ENCODE measurements around the gene CERCAM.
A peak's percentile ranks its signal among the peaks of the same experiment; 100 is the strongest.

Gene CERCAM

DNA sequence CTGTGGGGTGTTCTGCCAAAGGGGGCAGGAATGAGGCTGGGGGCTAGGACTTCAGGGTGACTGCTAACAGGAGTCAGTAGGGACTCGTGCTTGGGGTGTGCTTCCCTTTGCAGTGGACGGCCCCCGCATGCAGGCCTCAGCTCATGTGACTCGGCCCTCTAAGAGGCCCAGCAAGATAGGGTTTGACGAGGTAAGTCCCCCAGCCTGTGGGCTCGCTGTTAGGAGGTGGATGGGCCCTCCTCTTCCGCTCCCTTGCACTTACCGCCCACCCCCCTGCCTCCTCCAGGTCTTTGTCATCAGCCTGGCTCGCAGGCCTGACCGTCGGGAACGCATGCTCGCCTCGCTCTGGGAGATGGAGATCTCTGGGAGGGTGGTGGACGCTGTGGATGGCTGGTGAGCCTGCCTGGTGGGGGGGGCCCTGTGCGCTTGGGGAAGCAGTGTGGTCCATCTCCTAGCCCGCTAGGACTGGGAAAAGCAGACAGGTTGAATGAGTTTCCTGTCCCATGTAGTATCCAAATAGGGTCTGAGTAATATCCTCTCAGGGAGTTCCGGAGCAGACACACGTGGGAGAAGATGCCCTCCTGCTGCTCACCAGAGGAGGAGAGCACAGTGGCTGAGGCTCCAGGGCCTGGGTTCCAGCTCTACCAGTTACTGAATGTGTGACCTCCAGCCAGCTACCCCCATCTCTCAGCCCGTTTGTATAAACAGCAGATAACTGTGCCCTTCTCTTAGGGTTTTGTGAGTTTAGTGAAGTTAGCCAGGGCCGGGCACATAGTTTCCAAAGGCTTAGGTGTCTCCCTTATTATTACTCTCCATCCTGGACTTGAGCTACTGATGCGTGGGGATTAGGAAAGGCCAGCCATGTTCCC is 8.2 kb downstream of the CERCAM start:
- H3K4me3 ChIP-seq (replicated peaks in 1 of 2; ENCODE audit: low read depth in 2 of 2, low read length in 2 of 2): no peak overlapping the region
- DNase-seq (ENCODE audit: low read depth in 2 of 2): peak; percentile 62 to 68
- TF ChIP-seq, protein P1, sequence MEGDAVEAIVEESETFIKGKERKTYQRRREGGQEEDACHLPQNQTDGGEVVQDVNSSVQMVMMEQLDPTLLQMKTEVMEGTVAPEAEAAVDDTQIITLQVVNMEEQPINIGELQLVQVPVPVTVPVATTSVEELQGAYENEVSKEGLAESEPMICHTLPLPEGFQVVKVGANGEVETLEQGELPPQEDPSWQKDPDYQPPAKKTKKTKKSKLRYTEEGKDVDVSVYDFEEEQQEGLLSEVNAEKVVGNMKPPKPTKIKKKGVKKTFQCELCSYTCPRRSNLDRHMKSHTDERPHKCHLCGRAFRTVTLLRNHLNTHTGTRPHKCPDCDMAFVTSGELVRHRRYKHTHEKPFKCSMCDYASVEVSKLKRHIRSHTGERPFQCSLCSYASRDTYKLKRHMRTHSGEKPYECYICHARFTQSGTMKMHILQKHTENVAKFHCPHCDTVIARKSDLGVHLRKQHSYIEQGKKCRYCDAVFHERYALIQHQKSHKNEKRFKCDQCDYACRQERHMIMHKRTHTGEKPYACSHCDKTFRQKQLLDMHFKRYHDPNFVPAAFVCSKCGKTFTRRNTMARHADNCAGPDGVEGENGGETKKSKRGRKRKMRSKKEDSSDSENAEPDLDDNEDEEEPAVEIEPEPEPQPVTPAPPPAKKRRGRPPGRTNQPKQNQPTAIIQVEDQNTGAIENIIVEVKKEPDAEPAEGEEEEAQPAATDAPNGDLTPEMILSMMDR (IDR thresholded peaks at IDR 0.05; ENCODE audit: low read depth, low read length): no peak

DNA sequence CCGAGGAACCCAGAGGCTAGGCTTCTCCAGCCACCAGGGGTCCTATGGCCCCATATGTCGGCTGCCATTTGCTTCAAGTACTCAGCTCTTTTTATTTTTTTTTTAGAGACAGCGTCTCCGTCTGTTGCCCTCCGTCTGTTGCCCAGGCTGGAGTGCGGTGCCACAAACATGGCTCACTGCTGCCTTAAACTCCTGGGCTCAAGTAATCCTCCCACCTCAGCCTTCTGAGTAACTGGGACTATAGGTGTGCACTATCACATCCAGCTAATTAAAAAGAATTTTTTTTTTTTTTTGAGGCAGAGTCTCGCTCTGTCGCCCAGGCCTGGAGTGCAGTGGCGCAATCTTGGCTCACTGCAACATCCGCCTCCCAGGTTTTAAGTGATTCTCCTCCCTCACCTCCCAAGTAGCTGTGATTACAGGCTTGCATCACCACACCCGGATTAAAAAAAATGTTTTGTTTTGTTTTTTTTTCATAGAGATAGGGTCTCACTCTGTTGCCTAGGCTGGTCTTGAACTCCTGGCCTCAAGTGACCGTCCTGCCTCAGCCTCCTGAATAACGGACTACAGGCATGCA is 8.9 kb downstream of the CERCAM start:
- TF ChIP-seq, protein P1 (IDR thresholded peaks at IDR 0.05; ENCODE audit: low read depth, low read length): no peak
- DNase-seq (ENCODE audit: low read depth in 2 of 2): no peak
- no peak overlapping the region for H3K4me3 ChIP-seq (replicated peaks in 1 of 2; ENCODE audit: low read depth in 2 of 2, low read length in 2 of 2)

DNA sequence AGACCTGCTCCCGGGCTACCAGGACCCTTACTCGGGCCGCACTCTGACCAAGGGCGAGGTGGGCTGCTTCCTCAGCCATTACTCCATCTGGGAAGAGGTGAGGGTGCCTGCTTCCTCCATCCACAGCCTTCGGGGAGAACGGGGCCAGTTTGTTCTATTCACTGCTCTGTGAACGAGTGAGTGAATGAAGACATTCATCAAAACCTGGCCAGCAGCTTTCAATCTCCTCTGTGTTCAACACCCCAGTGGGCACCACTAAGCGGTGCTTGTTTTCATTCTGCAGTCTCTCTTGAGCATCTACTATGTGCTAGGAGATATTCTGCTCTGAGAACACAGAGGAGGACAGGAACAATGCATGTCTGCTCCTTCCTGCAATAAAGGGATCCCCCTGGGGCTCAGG is 10.6 kb downstream of the CERCAM start:
- no peak for DNase-seq (ENCODE audit: low read depth in 2 of 2)
- H3K4me3 ChIP-seq (replicated peaks in 1 of 2; ENCODE audit: low read depth in 2 of 2, low read length in 2 of 2): no peak overlapping the region
- TF ChIP-seq, protein P1 (IDR thresholded peaks at IDR 0.05; ENCODE audit: low read depth, low read length): no peak

DNA sequence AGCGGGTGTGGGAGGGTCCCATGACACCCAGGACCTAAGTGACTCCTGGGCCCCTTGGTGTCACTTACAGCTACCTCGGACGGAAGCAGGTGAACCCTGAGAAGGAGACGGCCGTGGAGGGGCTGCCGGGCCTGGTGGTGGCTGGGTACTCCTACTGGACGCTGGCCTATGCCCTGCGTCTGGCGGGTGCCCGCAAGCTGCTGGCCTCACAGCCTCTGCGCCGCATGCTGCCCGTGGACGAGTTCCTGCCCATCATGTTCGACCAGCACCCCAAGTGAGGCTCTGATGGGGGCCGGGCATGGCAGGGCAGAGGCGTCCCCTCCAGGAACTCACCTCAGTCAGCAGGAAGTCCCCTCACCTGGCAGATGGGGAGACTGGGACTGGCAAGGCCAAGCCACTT is 13.7 kb downstream of the CERCAM start:
- TF ChIP-seq, protein P1 (IDR thresholded peaks at IDR 0.05; ENCODE audit: low read depth, low read length): no peak
- H3K4me3 ChIP-seq (replicated peaks in 1 of 2; ENCODE audit: low read depth in 2 of 2, low read length in 2 of 2): no peak overlapping the region
- no peak for DNase-seq (ENCODE audit: low read depth in 2 of 2)

DNA sequence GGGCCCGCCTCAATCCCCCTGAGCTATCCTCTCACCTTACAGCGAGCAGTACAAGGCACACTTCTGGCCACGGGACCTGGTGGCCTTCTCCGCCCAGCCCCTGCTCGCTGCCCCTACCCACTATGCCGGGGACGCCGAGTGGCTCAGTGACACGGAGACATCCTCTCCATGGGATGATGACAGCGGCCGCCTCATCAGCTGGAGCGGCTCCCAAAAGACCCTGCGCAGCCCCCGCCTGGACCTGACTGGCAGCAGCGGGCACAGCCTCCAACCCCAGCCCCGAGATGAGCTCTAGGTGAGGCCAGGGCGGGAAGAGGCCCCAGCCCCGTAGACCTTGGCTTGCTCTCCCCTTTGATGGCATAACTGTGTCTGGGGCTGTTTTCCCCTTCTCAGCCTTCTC is 15.0 kb downstream of the CERCAM start:
- no peak for DNase-seq (ENCODE audit: low read depth in 2 of 2)
- TF ChIP-seq, protein P1 (IDR thresholded peaks at IDR 0.05; ENCODE audit: low read depth, low read length): no peak
- H3K4me3 ChIP-seq (replicated peaks in 1 of 2; ENCODE audit: low read depth in 2 of 2, low read length in 2 of 2): no peak overlapping the region

DNA sequence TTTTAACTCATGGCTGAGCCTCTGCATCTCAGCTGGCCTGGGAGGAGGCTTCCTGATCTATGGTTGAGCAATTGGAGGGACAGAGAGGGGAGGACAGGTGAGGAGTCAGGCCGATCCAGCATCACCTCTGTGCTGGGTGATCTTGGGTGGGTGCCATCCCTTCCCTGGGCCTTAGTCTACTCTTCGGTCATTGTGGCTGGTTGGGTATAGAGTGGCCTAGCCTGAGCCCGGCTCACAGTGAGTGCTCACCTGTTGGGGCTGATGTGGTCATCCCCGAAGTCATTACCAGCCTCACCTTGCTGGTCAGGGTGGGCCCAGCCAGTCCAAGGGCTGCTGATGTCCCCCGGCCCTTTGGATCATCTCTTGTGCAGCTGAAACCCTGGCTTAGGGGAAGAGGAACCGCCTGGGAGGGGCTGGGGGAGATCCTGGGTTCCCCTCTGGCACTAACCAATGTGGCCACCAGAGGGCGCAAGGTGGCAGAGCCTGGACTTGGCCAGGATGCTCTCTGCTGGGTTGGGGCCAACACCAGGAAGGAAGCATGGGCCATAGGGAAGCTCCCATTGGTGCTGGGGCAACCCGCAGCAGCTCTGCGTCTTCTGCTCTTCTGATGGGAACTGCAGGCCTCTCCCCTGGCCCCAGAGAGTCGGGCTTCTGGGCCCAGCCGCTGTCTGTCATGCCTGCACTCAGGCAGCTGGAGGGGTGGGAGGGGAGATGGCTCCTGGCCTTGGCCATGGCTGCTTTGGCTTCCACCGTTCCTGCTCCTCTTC is 17.9 kb downstream of the CERCAM start:
- peak; percentile 78 to 94 for DNase-seq (ENCODE audit: low read depth in 2 of 2)
- no peak overlapping the region for H3K4me3 ChIP-seq (replicated peaks in 1 of 2; ENCODE audit: low read depth in 2 of 2, low read length in 2 of 2)
- TF ChIP-seq, protein P1 (IDR thresholded peaks at IDR 0.05; ENCODE audit: low read depth, low read length): peak; percentile 96

Data from cardiac fibroblast (primary cell).